GM19467 (cell line): Measurements from ENCODE around the gene ARHGEF18.
"Not testable (repeated sequence)": the region's sequence is repeated elsewhere in the genome, so short reads cannot be mapped to it uniquely, and the experiment has no call there.

Experiments used
- ATAC-seq: cut with Tn5 transposase; IDR thresholded peaks from one replicate; pipeline ENCODE4 v1.9.1; 2021; ENCODE audit warnings: mild to moderate bottlenecking, moderate library complexity; ENCODE audit not compliant: unreplicated experiment

Gene ARHGEF18

GRCh38 chr19:7348587-7349230, at the start of gene ARHGEF18:
ARHGEF18 (plus strand) TSS chr19:7348937; CDS start chr19:7362891, 13,954 bp downstream.
- ATAC-seq: no peak

- no peak for ATAC-seq
Observed at GRCh38 chr19:7301525-7301924, 47.2 kb upstream of the ARHGEF18 start.

GRCh38 chr19:7303470-7303869, 45.3 kb upstream of the ARHGEF18 start:
- ATAC-seq: no peak

- no peak for ATAC-seq
Observed at GRCh38 chr19:7304200-7304599, 44.5 kb upstream of the ARHGEF18 start.

- no peak for ATAC-seq
Observed at GRCh38 chr19:7307590-7308218, 41.0 kb upstream of the ARHGEF18 start.

GRCh38 chr19:7308327-7308726, 40.4 kb upstream of the ARHGEF18 start:
- not testable (repeated sequence) for ATAC-seq

GRCh38 chr19:7311911-7312310, 36.8 kb upstream of the ARHGEF18 start:
- ATAC-seq: no peak

GRCh38 chr19:7312816-7313215, 35.9 kb upstream of the ARHGEF18 start:
- no peak for ATAC-seq

- ATAC-seq: no peak
Observed at GRCh38 chr19:7318176-7318575, 30.6 kb upstream of the ARHGEF18 start.

- no peak for ATAC-seq
Observed at GRCh38 chr19:7326105-7326877, 22.4 kb upstream of the ARHGEF18 start.

- no peak for ATAC-seq
Observed at GRCh38 chr19:7327802-7328201, 20.9 kb upstream of the ARHGEF18 start.

GRCh38 chr19:7328647-7329046, 20.1 kb upstream of the ARHGEF18 start:
- no peak for ATAC-seq

- no peak for ATAC-seq
Observed at GRCh38 chr19:7331446-7331845, 17.3 kb upstream of the ARHGEF18 start.

- no peak for ATAC-seq
Observed at GRCh38 chr19:7333198-7334118, 15.3 kb upstream of the ARHGEF18 start.

- no peak for ATAC-seq
Observed at GRCh38 chr19:7336321-7336973, 12.3 kb upstream of the ARHGEF18 start.

- peak; percentile 63 for ATAC-seq
Observed at GRCh38 chr19:7337380-7338194, 11.2 kb upstream of the ARHGEF18 start.

- no peak for ATAC-seq
Observed at GRCh38 chr19:7340959-7341837, 7.5 kb upstream of the ARHGEF18 start.

- ATAC-seq: no peak
Observed at GRCh38 chr19:7342143-7342542, 6.6 kb upstream of the ARHGEF18 start.
